IPS DF 6.9 (cell line): Measurements from ENCODE around the gene MYL2.

Source experiments
- DNase-seq: peaks from one replicate; pipeline ENCODE4 v3.0.0-alpha.2; 2013; ENCODE audit warnings: low read depth, low spot score
- H3K27ac ChIP-seq: one replicate; pipeline ENCODE4 v1.5.1; 2013; ENCODE audit warnings: low read length, control low read depth
- H3K27me3 ChIP-seq: 2 replicates; pipeline ENCODE4 v1.6.1; 2013; ENCODE audit warnings: mild to moderate bottlenecking, low read length; ENCODE audit not compliant: control insufficient read depth, insufficient read depth
- H3K36me3 ChIP-seq: 2 replicates; pipeline ENCODE4 v1.6.1; 2013; ENCODE audit warnings: low read length; ENCODE audit not compliant: control insufficient read depth, insufficient read depth
- H3K4me1 ChIP-seq: 2 replicates; pipeline ENCODE4 v1.6.1; 2013; ENCODE audit warnings: low read length; ENCODE audit not compliant: control insufficient read depth, insufficient read depth
- H3K4me3 ChIP-seq: 2 replicates; pipeline ENCODE4 v1.5.1; 2013; ENCODE audit warnings: mild to moderate bottlenecking, low read length
- H3K9me3 ChIP-seq: 2 replicates; pipeline ENCODE4 v1.6.1; 2013; ENCODE audit warnings: low read length, inconsistent platforms; ENCODE audit not compliant: control insufficient read depth, insufficient read depth
- WGBS: extraction: QIAGEN DNeasy Blood & Tissue Kit; methylation state at CpG from one replicate; pipeline ENCODE4 v1.1.7; 2013; ENCODE audit warnings: mixed read lengths, missing lambda C conversion rate; ENCODE audit not compliant: insufficient read length, insufficient coverage; 5-methylcytosine and 5-hydroxymethylcytosine counted together

Gene MYL2

DNA sequence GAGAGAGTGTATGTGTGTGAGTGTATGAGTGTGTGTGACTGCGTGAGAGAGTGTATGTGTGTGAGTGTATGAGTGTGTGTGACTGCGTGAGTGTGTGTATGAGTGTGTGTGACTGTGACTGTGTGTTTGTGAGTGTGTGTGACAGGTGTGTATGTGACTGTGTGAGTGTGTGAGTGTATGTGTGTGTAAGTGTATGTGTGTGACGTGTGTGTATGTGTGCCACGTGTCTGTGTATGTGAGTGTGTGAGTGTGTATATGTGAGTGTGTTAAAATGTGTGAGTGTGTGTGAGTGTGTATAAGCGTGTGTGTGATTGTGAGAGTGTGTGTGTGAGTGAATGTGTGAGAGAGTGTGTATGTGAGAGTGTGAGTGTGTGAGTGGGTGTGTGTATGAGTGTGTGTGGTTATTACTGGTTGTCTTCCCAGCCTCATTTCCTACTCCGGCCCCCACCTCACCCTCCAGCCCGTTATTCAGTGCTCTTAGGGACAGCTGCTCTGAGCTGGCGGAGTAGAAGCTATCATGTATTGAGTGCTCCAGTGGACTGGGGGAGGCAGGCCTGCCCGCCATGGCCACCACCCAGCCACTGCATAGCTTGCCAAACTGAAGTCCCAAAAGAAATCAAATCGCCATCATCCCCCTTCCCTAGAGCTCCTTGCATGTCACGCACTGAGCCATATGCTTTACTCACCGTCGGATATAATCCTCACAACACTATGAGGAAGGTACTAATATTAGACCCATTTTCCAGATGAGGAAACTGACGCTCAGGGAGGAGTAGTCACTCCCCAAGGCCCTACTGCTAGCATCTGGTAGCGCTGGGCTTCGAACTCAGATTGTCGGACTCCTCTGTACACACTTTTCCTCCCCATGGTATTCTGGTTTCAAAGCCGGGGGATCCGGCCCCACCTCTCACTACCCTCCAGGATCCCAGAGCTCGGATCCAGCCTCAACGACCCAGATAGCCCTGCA is 10.3 kb upstream of the MYL2 start:
- no peaks in the 10 kb centered on the region for H3K27me3 ChIP-seq
- H3K4me1 ChIP-seq = peaks cover 8% of the 10 kb centered on the region
- no peak for DNase-seq
- WGBS = 100% methylated on average over 5 of the region's 21 CpGs
- no peak overlapping the region for H3K27ac ChIP-seq
- no peaks in the 10 kb centered on the region for H3K36me3 ChIP-seq
- H3K9me3 ChIP-seq = no peaks in the 10 kb centered on the region
- no peak overlapping the region for H3K4me3 ChIP-seq

DNA sequence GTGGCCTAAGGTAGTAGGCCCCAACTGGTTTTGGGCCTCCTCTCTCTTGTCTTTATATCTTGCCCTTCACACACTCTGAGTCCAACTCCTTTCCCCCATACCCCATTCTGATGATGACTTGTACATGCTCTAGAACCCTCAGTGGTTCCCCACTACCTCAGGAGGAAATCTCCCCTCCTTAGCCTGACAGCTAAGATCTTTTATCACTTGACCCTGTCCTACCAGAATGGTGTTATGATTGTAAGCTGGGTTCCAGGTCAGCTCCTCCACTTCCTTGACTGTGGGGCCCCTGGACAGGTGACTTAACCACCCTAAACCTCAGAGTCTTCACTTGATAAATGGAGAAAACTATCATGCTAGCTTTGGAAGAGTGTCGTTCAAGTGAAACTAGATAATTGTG is 9.4 kb upstream of the MYL2 start:
- Histone ChIP-seq H3K27ac (no peak overlapping the region), H3K27me3 (no peaks in the 10 kb centered on the region), H3K4me1 (peaks cover 8% of the 10 kb centered on the region), H3K4me3 (no peak overlapping the region), H3K9me3 (no peaks in the 10 kb centered on the region), H3K36me3 (no peaks in the 10 kb centered on the region)
- no peak for DNase-seq
- no CpG with 5 or more reads among the region's 1 CpG for WGBS

DNA sequence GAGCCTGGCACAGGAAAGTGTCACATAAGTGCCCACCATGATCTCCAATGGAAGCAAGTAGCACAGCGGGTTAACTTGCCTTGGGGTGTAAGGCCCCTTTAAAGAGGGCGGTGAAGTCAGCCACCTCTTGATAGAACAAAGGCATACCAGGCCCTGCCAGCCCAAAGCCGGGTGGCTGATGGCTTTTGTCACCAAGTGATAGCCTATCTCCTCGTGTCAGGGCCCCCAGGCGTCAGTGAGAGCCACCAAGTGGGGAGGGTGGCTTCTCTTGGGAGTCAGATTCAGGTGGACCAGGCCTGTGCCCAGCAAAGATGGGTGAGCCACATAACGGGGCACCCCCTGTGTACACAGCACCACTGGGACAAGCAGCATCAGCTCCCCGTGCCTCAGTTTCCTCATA is 8.3 kb upstream of the MYL2 start:
- Histone ChIP-seq H3K27ac (no peak overlapping the region), H3K4me1 (peaks cover 8% of the 10 kb centered on the region), H3K4me3 (no peak overlapping the region; the same call in 1 of the 2 replicates), H3K36me3 (no peaks in the 10 kb centered on the region), H3K9me3 (no peaks in the 10 kb centered on the region), H3K27me3 (no peaks in the 10 kb centered on the region)
- no CpG with 5 or more reads among the region's 7 CpGs for WGBS
- no peak for DNase-seq

DNA sequence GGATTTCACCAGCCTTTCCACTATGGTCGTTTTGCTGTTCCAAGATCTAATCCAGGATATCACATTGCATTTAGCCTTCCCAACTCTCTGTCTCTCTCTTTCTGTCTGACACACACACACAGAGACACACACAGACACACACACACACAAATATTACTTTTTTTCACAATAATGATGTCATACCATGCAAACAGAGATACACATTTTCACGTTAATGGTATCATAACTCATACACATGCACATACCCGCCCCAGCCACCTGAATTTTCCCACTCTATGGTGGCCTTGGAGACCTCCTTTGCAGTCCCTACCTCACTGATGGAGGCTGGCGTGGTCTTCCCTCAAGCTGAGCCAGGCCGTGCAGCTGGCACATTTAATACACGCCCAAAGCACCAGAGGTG is 7.2 kb upstream of the MYL2 start:
- H3K36me3 ChIP-seq = no peaks in the 10 kb centered on the region
- H3K9me3 ChIP-seq = no peaks in the 10 kb centered on the region
- peaks cover 8% of the 10 kb centered on the region for H3K4me1 ChIP-seq
- no CpG with 5 or more reads among the region's 6 CpGs for WGBS
- H3K27ac ChIP-seq = no peak overlapping the region
- no peak overlapping the region for H3K4me3 ChIP-seq
- no peaks in the 10 kb centered on the region for H3K27me3 ChIP-seq
- no peak for DNase-seq

GRCh38 chr12:110923692-110924334 is 3.4 kb upstream of the MYL2 start:
- no peaks in the 10 kb centered on the region for H3K27me3 ChIP-seq
- H3K4me1 ChIP-seq = peaks cover 5% of the 10 kb centered on the region
- no peaks in the 10 kb centered on the region for H3K9me3 ChIP-seq
- no peak overlapping the region for H3K4me3 ChIP-seq
- no CpG with 5 or more reads among the region's 9 CpGs for whole genome bisulfite sequencing
- H3K27ac ChIP-seq = no peak overlapping the region
- DNase-seq = no peak
- no peaks in the 10 kb centered on the region for H3K36me3 ChIP-seq

GRCh38 chr12:110923192-110923591 is 2.8 kb upstream of the MYL2 start:
- no peaks in the 10 kb centered on the region for H3K27me3 ChIP-seq
- WGBS = no CpG with 5 or more reads among the region's 4 CpGs
- H3K9me3 ChIP-seq = no peaks in the 10 kb centered on the region
- no peaks in the 10 kb centered on the region for H3K36me3 ChIP-seq
- no peak for DNase-seq
- H3K4me1 ChIP-seq = peaks cover 3% of the 10 kb centered on the region; the same call in 1 of the 2 replicates
- no peak overlapping the region for H3K27ac ChIP-seq
- H3K4me3 ChIP-seq = no peak overlapping the region

DNA sequence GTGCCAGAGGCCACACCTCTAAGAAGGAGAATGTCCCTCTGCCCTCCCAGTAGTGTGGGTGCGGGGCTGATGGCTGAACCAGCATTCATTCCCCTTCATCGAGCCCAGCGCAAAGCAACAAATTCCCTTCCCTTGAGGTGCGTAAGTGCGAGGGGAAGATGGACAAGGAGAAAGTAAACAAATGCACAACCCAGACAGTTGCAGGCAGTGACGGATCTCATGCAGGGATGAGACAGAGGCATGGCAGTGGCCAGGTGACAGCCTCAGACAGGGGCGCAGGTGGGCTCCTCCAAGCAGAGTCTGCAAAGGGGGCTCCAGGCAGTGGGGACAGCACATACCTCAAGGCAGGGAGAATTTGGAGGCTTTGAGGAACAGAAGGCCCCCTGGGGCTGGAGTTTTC is 2.3 kb upstream of the MYL2 start:
- no peaks in the 10 kb centered on the region for H3K27me3 ChIP-seq
- peaks cover 3% of the 10 kb centered on the region; the same call in 1 of the 2 replicates for H3K4me1 ChIP-seq
- WGBS = no CpG with 5 or more reads among the region's 7 CpGs

DNA sequence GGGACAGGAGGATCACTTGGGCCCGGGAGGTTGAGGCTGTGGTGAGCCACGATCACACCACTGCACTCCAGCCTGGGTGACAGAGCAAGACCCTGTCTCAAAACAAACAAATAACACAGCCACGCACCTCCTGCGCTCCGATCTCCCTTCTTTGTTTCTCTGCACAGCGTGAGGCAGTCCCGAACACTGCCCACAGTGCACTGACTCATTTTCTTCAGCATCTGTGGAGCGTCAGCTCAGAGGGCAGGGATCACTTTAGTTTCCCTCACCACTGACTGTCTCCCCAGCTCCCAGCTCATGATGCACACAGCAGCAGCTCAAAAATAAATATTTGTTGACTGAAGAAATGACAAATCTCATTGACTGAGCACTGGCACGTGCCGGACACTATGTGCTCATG is 883 bp upstream of the MYL2 start:
- Histone ChIP-seq H3K27me3 (no peaks in the 10 kb centered on the region), H3K9me3 (no peaks in the 10 kb centered on the region), H3K4me3 (no peak overlapping the region), H3K36me3 (no peaks in the 10 kb centered on the region), H3K4me1 (peaks cover 3% of the 10 kb centered on the region; the same call in 1 of the 2 replicates), H3K27ac (no peak overlapping the region)
- WGBS = no CpG with 5 or more reads among the region's 10 CpGs
- no peak for DNase-seq

More for the DNA sequence above, 2.3 kb upstream of the MYL2 start:
- no peaks in the 10 kb centered on the region for H3K36me3 ChIP-seq
- H3K4me3 ChIP-seq = no peak overlapping the region
- no peaks in the 10 kb centered on the region for H3K9me3 ChIP-seq
- H3K27ac ChIP-seq = no peak overlapping the region
- no peak for DNase-seq

- H3K4me3 ChIP-seq = no peak overlapping the region
- H3K4me1 ChIP-seq = peaks cover 3% of the 10 kb centered on the region; the same call in 1 of the 2 replicates
- H3K9me3 ChIP-seq = no peaks in the 10 kb centered on the region
- DNase-seq = no peak
- no peaks in the 10 kb centered on the region for H3K36me3 ChIP-seq
- WGBS = no CpG with 5 or more reads among the region's 5 CpGs
- no peaks in the 10 kb centered on the region for H3K27me3 ChIP-seq
- no peak overlapping the region for H3K27ac ChIP-seq
Observed at GRCh38 chr12:110919720-110920119, 659 bp downstream of the MYL2 start.

GRCh38 chr12:110917961-110918360 is 2.4 kb downstream of the MYL2 start:
- peaks cover 2% of the 10 kb centered on the region; the same call in 1 of the 2 replicates for H3K4me1 ChIP-seq
- no peaks in the 10 kb centered on the region for H3K9me3 ChIP-seq
- no CpG with 5 or more reads among the region's 7 CpGs for WGBS
- H3K36me3 ChIP-seq = no peaks in the 10 kb centered on the region
- H3K27ac ChIP-seq = no peak overlapping the region
- DNase-seq = no peak
- no peaks in the 10 kb centered on the region for H3K27me3 ChIP-seq
- H3K4me3 ChIP-seq = no peak overlapping the region
